CD4-positive, alpha-beta T cell treated with Interferon gamma for 1 hour (primary cell): ENCODE results near the gene ZFPM1.
A peak's percentile ranks its signal among the peaks of the same experiment; 100 is the strongest.

Experiments used
- DNase-seq: peaks from one replicate; pipeline ENCODE4 v3.0.0-alpha.2; 2020

The ZFPM1 gene

DNA sequence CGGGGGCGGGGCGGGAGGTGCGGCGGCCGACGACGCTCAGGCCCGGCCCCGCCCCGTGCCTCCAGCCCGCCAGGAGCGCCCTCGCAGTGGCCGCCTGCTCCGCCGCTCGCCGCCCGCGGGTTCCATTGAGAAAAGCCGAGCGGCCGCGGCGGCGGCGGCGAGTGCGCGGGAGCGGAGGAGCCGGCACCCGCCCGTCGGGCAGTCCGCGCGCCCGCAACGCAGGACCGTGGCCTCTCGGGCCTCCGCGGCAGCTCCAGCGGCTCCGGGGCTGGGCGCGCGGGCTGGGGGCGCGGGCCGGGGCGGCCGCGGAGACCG lies at the start of gene ZFPM1:
Gene ZFPM1 (plus strand): TSS at position 64 of the 315 bp plus-strand sequence. CDS start 359 bp downstream, outside the sequence.
- no peak for DNase-seq

DNA sequence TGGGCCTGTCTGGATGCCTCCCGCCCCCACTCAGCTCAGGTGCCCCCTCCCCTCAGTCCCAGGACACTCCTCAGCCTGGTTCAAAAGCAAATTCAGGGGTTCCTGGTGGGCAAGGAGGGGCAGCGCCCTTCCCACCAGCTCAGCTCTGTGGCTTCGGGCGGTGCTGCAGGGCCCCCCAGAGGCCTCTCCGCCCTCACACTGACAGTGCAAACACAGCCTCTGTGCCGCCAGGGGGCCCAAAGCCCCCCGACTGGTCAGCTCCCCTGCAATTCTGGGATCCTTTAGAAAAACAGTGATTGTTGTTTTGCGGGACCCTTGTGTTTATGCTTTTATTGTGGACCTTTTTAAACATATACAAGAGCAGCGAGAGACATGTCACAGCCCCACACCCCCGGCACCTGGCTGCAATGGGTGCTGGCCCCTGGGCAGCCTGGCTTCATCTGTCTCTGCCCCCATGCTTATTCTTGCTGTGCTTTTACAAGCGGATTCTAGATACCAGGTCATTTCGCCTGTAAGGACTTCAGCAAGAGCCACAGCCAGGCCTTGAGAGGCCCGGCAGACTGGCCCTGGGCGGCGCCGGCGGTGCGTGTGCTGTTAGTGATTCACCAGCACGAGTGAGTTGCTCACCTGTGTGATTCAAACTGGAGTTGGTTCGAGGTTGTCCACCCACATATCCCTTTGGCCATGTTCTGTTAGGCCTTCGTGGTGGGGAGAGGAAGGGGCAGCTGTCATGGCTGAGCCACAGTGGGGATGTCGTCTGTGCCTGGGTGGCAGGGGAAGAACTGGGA lies 49.1 kb upstream of the ZFPM1 start:
- DNase-seq = no peak

DNA sequence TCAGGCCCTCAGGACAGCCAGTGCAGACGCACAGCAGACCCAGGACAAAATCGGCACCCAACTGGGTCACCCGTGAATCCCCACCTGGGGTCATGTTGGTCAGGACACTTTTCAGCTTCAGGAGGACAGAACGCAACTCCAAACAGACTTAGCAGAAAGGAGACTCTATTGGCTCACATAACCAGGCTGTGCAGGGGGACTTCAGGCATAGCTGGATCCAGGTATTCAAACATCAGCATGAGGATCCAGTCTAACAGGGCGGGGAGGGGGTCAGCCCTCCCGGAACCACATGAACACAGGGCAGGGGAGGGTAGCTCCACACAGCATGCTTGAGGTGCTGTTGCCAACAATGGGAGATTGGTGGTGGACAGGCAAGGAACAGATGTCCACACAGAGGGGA lies 48.3 kb upstream of the ZFPM1 start:
- no peak for DNase-seq

DNA sequence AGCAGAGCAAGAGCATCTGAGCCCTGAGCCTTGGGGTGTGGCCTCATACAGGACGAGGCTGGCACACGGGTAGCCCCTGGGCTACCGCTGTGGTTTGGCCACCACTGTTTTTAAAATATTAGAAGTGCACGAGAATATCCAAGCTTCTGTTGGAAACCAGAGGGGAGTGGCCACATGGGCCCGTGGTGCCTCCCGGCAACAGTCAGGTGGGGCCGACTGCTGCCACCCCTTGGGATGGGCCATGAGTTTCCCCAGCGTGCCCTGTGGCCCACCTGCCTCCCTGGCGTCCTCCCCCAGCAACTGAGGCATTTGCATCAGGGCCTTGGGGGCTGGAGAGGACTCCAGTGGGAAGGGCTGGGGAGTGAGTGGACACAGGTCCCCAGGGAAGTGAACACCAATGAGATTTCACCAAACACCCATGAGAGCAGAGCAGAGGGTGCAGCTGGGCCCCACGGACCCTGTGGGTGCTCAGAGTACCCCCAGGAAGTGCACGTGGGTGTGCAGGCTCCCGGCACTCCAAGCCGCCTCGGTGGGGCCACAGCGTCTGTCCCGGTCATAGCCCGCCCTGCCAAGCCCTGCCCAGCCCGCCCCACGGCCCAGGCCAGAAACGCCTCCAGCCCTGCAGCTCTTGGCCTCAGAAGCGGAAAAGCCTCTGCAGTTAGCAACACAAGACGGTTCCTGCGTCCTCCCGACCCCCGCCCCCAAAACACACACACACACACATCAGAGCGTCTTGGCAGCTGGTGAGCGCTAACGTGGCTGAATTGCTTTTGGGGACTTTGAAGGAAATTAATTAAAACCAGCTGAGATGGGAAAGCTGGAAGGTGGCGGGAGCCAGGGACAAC lies 47.6 kb upstream of the ZFPM1 start:
- no peak for DNase-seq

DNA sequence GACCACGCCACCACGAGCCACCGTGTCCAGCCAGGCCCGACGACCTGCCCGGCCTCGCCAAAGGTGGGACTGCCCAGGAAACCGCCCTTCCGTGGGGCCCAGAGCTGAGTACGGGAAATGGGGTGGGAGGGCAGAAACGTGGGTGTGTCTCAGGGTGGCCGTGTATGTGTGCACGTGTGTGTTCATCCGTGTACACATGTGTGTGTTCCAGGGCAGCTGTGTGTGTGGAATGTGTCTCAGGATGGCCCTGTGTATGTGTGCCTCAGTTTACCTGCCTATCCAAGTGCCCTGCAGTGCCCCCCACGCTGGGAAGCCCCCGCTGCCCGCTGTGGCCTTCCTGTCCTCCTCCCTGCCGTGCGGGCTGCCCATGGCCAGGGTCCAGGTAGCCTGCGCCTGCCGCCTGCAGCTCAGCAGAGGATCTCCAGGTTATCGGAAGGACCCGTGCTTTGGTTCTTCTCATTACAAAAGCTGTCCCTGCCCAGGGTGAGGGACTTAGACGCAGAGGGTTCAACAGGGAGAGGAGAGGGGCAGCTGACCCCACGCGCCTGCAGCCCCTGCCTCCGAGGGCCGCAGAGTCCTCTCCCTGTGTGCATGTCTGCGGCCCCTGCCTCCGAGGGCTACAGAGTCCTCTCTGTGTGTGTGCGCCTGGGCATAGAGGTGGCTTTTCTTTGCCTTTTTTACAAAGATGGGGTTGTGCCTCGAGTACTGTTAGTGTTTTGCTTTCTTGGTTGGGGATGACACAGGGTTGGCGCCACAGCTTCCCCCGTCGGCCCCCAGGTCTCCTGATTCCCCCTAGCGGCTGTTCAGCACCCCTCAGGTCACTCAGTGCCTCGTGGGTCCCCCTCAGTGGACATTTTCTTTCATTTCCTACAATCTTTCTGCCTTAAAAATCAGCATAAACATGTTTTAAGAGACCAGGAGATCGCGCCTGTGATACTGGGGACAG lies 46.7 kb upstream of the ZFPM1 start:
- DNase-seq = no peak

DNA sequence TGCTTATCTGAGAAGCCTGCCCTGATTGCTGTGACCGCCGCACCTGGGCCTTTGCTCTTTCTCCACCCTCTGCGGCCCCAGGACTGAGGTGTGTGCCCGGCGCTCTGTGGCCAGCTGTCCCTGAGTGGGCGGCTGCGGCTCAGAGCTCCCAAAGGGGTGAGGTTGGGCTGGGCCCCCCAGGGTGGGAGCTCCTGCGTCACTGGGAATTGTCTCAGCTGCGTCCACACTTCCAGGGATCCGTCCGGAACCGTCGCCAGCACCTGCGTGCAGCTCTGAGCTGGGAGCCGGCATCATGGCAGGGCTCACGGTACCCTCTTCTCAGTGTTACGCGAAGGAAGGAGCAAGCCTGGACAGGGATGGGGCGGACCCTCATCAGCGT lies 46.0 kb upstream of the ZFPM1 start:
- no peak for DNase-seq

DNA sequence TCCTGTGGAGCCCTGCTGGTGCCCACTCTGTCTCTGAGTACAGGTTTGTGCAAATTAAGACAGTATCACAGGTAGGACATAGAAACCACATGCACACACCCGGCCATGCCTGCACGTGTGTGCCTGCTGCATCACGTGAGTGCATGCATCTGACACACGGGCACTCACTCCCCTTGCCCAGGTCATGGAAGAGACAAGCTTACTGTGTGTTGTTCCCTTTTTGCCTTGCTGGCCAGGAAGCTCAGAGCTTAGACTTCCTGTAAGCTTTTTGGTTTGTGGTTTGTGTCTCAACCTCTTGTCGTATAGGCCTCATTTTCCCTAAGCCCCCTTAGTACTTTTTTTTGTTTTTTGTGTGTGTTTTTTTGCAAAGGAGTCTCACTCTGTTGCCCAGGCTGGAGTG lies 45.3 kb upstream of the ZFPM1 start:
- DNase-seq = peak; percentile 29

DNA sequence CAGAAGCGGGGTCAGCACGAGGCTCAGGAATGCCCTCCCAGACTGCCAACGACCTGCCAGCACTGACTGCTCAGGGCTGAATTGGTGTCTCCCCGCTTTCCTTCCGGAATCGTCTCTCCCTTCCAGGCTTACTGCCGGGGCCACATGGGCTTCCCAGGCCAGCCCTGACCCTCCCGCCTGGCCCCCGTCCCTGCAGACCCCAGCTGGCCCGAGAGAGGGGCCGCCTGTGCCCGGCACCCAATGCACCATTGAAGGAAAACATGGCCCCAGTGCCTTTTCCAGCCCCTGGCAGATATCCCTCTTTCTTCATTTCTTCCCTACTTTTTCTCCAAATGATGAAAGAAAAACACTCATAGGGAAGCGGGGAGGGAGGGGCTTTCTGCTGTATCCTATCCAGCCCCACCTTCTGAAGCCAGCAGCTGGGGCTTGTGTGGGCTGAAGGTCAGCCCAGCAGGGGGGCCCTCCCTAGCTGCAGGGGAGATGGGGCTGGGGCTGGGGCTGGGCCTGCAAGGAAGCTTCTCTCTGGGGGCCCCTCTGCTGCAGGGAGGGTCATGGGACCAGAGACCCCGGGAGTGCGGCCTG lies 44.4 kb upstream of the ZFPM1 start:
- DNase-seq = no peak

DNA sequence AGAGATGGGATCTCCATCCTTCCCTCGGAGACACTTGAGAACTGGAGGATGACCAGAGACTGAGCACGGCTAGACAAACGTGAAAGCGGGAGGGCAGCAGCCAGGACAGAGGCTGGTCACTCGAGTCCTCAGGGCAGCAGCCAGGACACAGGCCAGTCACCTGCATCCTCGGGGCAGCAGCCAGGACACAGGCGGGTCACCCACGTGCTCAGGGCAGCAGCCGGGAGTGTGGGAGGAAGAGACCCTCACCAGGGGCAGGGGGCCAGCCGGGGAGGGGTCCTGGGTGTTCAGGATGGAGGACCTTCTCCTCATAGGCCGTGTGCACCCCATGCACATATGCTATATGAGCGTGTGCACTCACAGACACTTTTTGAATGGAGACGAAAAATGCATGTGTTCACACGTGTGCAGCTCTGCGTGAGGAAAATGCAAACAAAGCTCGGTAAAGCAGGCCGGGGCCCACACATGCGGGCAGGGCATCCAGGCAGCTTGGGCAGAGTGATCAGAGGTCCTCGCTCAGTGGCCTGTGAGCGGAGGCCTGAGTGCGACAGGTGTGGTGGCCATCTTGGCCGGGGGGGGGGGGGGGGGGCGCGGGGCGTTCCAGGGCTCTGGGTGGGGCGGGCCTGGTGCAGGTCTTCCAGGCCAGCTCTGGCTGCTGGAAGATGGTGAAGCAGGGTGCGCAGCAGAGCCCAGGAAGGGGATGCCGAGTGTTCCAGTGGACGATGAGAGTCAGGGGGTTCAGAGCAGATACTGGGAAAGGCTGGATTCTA lies 43.6 kb upstream of the ZFPM1 start:
- DNase-seq = no peak

DNA sequence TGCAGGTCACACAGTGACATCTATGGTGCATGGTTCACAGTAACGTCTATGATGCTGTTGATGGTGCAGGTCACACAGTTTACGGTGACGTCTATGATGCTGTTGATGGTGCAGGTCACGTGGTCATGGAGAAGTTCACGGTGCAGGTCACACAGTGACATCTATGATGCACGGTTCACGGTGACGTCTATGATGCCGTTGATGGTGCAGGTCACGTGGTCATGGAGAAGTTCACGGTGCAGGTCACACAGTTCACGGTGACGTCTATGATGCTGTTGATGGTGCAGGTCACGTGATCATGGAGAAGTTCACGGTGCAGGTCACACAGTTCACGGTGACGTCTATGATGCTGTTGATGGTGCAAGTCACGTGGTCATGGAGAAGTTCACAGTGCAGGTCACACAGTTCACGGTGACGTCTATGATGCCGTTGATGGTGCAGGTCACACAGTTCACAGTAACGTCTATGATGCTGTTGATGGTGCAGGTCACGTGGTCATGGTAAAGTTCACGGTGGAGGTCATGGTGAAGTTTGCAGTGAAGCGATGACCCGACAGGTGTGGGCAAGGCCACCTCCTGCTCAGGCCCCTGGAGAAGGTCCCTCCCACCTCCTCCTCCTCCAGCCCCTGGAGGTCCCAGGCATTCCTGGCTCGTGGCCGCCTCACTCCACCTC lies 42.6 kb upstream of the ZFPM1 start:
- DNase-seq = peak; percentile 58

DNA sequence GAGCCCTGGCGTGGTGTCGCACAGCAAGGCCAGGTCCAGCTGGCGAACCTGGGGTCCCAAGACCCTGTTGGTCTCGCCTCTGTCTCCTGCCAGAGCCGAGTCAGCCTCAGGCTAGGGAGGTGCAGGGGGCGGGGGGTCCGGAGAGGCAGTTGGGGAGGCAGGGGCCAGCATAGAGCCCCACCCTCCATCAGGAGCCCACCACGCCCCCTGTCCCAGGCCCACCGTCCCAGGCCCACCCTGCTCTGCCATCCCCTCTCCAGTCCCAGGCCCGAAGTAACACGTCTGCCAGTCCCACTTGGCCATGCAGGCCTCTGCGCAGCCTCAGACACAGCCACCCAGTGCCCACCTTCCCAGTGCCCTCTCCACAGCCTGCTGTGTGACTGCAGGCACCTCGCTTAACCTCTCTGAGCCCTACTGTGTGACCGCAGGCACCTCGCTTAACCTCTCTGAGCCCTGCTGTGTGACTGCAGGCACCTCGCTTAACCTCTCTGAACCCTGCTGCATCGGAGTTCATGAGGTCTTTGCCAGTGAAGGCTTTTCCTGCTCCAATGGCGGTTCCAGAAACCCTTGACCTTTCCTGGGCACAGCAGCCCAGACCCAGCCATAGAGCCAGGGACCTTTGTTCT lies 41.0 kb upstream of the ZFPM1 start:
- no peak for DNase-seq

DNA sequence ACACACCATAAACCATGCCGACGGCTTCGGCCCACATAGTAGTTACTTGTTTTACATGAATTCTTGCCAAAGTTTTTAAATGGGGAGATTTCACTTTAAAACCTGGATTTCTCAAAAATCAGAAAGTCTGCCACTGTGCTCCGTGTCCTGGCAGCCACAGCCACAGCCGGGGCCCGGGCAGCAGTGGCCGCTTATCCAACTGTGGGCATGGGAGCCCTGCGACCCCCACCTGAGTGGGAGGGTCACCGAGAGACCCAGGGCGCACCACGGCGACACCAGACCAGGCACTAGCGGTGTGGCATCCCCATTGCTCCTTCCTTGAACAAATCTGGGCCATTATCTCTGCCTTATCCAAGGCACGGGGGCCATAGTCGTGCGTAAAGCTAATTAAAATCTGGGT lies 40.3 kb upstream of the ZFPM1 start:
- DNase-seq = no peak

DNA sequence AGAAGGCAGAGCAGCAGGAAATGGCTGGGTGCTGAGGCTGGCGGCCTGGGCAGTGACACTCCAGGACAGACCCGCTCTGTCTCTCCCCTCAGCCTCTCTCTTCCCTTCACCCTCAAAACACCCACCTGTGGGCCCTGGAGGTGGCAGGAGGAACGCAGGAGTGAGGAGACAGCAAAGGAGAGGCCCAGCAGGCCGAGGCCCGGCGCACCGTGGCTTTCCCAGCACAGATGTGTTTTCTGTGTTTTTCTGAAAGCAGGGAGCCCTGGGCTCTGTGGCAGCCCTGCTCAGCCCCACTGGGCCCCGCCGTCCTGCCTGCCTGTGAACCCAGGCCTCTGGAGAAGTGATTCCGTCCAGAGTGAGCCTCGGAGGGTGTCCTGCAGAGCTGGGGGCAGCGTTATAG lies 39.8 kb upstream of the ZFPM1 start:
- no peak for DNase-seq

DNA sequence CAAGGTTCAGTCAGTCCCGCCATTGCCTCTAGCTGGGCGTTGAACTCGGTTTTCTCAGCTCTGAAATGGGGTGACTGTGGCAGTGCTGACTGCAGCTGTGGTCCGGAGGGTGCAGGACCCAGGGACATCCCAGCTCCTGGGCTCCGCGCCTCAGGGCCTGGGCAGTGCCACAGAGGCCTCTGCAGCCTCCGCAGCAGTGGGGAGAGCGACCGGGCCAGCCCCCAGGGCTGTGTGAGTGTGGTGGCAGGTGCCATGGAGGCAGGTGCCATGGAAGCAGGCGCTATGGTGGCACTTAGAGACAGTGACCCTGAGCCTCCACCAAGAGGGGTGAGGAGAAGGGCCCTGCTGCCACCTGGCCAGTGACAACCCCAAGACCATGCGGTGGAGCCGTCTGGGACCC lies 39.4 kb upstream of the ZFPM1 start:
- DNase-seq = no peak

DNA sequence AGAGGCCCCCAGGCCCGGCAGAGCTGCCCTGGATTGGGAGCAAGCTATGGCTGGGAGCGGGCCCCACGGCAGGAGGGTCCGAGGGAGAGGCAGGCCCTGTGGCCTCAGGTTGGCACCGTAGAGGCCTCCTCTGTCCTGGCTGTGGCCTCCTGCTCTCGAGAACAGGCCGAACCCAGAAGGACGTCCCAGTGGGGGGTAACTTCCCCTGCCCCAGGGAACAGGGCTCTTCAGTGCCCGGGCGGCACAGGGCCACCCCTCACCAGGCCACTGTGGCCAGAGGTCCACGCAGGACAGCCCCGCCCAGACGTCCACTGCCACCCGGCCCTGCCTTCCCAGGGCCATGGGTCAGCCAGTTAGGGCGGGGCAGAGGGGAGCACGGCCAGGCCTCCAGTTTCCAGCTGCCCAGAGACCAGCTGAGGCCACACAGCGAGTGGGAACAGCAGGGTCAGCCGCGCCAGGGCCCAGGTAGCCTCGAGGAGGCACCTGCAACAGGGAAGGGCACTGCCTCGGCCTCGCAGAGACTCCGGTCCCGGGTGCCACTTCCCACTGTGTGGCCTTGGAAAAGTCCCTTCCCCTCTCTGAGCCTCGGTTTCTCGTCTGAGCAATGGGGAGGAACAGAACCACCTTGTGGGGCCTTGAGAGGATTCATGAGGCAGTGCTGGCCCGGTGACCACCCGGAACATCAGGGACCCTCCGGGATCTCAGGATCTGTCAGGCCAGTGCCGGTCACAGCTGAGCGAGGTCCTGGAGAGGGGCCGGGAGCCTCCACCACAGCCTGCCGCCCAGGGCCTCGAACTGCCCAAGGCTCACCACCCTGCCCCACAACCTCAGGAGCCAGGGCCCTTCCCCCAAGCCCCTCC lies 38.3 kb upstream of the ZFPM1 start:
- DNase-seq = no peak

DNA sequence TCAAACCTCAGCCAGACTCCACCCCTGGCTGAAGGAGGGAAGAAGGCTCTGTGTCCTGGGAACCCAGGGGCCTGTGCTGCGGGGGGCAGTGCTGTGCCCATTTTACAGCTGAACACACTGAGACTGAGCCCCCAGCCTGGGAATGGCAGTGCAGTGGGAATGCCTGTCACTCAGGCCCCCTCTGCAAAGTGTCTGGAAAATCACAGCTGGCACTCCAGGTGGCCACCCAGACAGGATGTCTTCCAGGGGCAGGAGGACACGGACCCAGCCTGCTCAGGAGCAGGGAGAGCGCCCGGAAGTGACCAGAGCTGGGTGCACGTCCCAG lies 37.7 kb upstream of the ZFPM1 start:
- no peak for DNase-seq

DNA sequence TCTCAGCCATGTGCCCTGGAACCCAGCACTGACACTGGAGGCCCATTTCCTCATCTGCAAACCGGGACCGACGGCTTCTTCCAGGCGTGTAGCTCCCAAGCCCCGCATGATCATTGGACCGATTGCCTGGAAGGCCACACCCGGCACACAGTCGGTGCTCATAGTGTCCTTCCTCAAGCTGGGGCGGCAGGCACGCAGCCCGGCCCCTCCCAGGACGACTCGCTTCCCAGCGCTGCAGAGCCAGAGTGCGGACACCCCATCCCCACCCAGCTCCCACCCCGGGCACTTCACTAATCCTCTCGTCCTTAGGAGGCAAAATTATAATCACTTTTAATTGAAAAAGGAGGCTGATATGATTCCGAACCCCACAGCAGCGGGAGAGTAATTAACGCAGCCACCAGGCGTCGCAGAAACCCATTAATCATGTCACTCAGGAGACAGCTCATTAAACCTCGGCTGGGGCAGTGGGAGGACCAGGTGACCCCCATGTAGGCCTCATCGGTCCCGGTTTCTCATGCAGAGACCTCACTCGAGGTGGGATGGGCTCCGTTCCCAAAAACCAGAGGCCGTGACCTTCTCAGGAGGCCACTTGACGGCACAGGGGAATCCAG lies 37.3 kb upstream of the ZFPM1 start:
- DNase-seq = no peak

DNA sequence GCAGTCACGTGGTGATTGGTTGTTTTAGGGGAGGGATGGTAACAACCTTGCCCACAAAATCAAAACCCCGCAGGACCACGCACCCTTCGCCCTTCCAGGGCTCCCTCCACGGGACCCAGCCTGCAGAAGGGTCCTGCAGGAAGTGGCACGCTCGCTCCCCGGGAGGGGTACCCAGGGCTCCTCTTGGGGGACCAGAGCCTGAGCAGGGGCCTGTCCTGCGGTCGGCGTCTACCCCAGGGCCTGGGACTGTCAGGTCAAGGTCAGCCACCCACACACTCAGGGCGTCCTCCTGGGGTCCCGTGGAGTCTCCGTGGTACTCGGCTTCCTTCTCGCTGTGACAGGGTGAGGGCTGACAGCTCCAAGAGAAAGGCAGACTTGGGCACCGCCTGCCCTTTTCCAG lies 36.4 kb upstream of the ZFPM1 start:
- DNase-seq = no peak

DNA sequence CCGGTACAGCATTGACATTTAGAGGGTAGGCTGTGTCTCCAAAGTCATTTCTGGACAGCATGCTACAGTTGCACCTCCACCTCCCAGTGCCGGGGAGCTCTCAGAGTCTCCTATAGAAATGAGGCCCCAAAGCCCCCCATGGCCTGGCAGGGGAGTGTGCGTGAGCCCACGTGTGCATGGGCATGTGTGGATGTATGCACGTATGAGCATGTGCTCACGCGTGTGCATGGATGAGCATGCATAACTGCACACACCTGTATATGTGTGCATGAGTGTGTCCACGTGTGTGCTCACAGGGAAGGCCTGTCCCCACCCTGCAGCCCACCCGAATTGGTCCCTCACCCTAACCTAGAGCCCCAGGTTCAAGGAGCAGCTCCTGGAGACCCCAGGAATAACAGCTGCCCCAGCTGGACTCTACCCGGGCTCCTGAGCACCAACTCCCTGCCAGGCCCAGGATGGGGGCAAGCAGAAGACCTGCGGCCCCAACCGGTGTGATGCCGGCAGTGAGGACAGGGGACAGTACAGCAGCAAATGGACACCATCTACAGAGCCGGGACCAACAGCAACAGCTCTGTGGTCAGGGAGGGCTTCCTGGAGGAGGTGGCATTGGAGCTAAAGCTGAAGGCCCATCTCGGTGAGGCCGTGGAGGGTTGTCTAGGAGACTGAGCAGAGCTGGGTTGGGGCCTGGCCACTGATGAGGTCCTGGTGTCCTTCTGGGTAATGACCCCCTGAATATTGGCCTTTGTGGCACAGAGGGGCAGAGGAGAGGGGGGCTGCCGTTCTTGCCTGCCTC lies 35.2 kb upstream of the ZFPM1 start:
- DNase-seq = no peak
